Measurements from ENCODE around the gene ABCG1. TPM values are rescaled to one million over a fixed set of nuclear protein-coding genes. Genes with fewer than 3 reads are reported as not detected.

ABCG1 gene
- total RNA-seq, 1 donor = 33.0 TPM

GRCh38 chr21:42269386-42269785 is 50.4 kb downstream of the ABCG1 start:
- H3K4me1 ChIP-seq (ENCODE audit: insufficient read depth, low read length) = peaks cover 31% of the 10 kb centered on the region
- no peaks in the 10 kb centered on the region for H3K9me3 ChIP-seq (ENCODE audit: low read depth, low read length)
- no peak overlapping the region for H3K4me3 ChIP-seq (ENCODE audit: low read length)
- H3K27me3 ChIP-seq (ENCODE audit: insufficient read depth, low read length) = no peaks in the 10 kb centered on the region

- Histone ChIP-seq H3K4me3 (ENCODE audit: low read length) (no peak overlapping the region), H3K27me3 (ENCODE audit: insufficient read depth, low read length) (no peaks in the 10 kb centered on the region), H3K4me1 (ENCODE audit: insufficient read depth, low read length) (peaks cover 31% of the 10 kb centered on the region), H3K9me3 (ENCODE audit: low read depth, low read length) (no peaks in the 10 kb centered on the region)
Measured at GRCh38 chr21:42271065-42271464, 52.1 kb downstream of the ABCG1 start.

- H3K4me1 ChIP-seq (ENCODE audit: insufficient read depth, low read length) = peaks cover 24% of the 10 kb centered on the region
- H3K4me3 ChIP-seq (ENCODE audit: low read length) = no peak overlapping the region
- no peaks in the 10 kb centered on the region for H3K27me3 ChIP-seq (ENCODE audit: insufficient read depth, low read length)
- H3K9me3 ChIP-seq (ENCODE audit: low read depth, low read length) = no peaks in the 10 kb centered on the region
Measured at GRCh38 chr21:42272109-42272962, 53.4 kb downstream of the ABCG1 start.

GRCh38 chr21:42272984-42273600 is 54.2 kb downstream of the ABCG1 start:
- Histone ChIP-seq H3K4me3 (ENCODE audit: low read length) (no peak overlapping the region), H3K27me3 (ENCODE audit: insufficient read depth, low read length) (no peaks in the 10 kb centered on the region), H3K9me3 (ENCODE audit: low read depth, low read length) (no peaks in the 10 kb centered on the region), H3K4me1 (ENCODE audit: insufficient read depth, low read length) (peaks cover 17% of the 10 kb centered on the region)

- Histone ChIP-seq H3K4me1 (ENCODE audit: insufficient read depth, low read length) (no peaks in the 10 kb centered on the region), H3K9me3 (ENCODE audit: low read depth, low read length) (no peaks in the 10 kb centered on the region), H3K4me3 (ENCODE audit: low read length) (no peak overlapping the region), H3K27me3 (ENCODE audit: insufficient read depth, low read length) (no peaks in the 10 kb centered on the region)
Measured at GRCh38 chr21:42276076-42276475, 57.1 kb downstream of the ABCG1 start.

- no peaks in the 10 kb centered on the region for H3K27me3 ChIP-seq (ENCODE audit: insufficient read depth, low read length)
- no peaks in the 10 kb centered on the region for H3K9me3 ChIP-seq (ENCODE audit: low read depth, low read length)
- no peak overlapping the region for H3K4me3 ChIP-seq (ENCODE audit: low read length)
- H3K4me1 ChIP-seq (ENCODE audit: insufficient read depth, low read length) = no peaks in the 10 kb centered on the region
Measured at GRCh38 chr21:42276526-42277154, 57.7 kb downstream of the ABCG1 start.

- Histone ChIP-seq H3K27me3 (ENCODE audit: insufficient read depth, low read length) (no peaks in the 10 kb centered on the region), H3K4me1 (ENCODE audit: insufficient read depth, low read length) (no peaks in the 10 kb centered on the region), H3K4me3 (ENCODE audit: low read length) (no peak overlapping the region), H3K9me3 (ENCODE audit: low read depth, low read length) (no peaks in the 10 kb centered on the region)
Measured at GRCh38 chr21:42277593-42277992, 58.7 kb downstream of the ABCG1 start.

- Histone ChIP-seq H3K4me3 (ENCODE audit: low read length) (no peak overlapping the region), H3K9me3 (ENCODE audit: low read depth, low read length) (no peaks in the 10 kb centered on the region), H3K27me3 (ENCODE audit: insufficient read depth, low read length) (no peaks in the 10 kb centered on the region), H3K4me1 (ENCODE audit: insufficient read depth, low read length) (no peaks in the 10 kb centered on the region)
Measured at GRCh38 chr21:42278451-42279149, 59.7 kb downstream of the ABCG1 start.

GRCh38 chr21:42279341-42279871 is 60.5 kb downstream of the ABCG1 start:
- H3K27me3 ChIP-seq (ENCODE audit: insufficient read depth, low read length) = no peaks in the 10 kb centered on the region
- H3K9me3 ChIP-seq (ENCODE audit: low read depth, low read length) = no peaks in the 10 kb centered on the region
- H3K4me1 ChIP-seq (ENCODE audit: insufficient read depth, low read length) = no peaks in the 10 kb centered on the region
- H3K4me3 ChIP-seq (ENCODE audit: low read length) = no peak overlapping the region

- H3K4me1 ChIP-seq (ENCODE audit: insufficient read depth, low read length) = no peaks in the 10 kb centered on the region
- no peaks in the 10 kb centered on the region for H3K27me3 ChIP-seq (ENCODE audit: insufficient read depth, low read length)
- H3K9me3 ChIP-seq (ENCODE audit: low read depth, low read length) = no peaks in the 10 kb centered on the region
- H3K4me3 ChIP-seq (ENCODE audit: low read length) = no peak overlapping the region
Measured at GRCh38 chr21:42279888-42280287, 60.9 kb downstream of the ABCG1 start.

- H3K27me3 ChIP-seq (ENCODE audit: insufficient read depth, low read length) = no peaks in the 10 kb centered on the region
- no peak overlapping the region for H3K4me3 ChIP-seq (ENCODE audit: low read length)
- H3K9me3 ChIP-seq (ENCODE audit: low read depth, low read length) = no peaks in the 10 kb centered on the region
- H3K4me1 ChIP-seq (ENCODE audit: insufficient read depth, low read length) = no peaks in the 10 kb centered on the region
Measured at GRCh38 chr21:42280356-42281180, 61.6 kb downstream of the ABCG1 start.

GRCh38 chr21:42281181-42281680 is 62.3 kb downstream of the ABCG1 start:
- Histone ChIP-seq H3K27me3 (ENCODE audit: insufficient read depth, low read length) (no peaks in the 10 kb centered on the region), H3K9me3 (ENCODE audit: low read depth, low read length) (no peaks in the 10 kb centered on the region), H3K4me1 (ENCODE audit: insufficient read depth, low read length) (no peaks in the 10 kb centered on the region), H3K4me3 (ENCODE audit: low read length) (no peak overlapping the region)

GRCh38 chr21:42282021-42282420 is 63.1 kb downstream of the ABCG1 start:
- Histone ChIP-seq H3K4me1 (ENCODE audit: insufficient read depth, low read length) (no peaks in the 10 kb centered on the region), H3K9me3 (ENCODE audit: low read depth, low read length) (no peaks in the 10 kb centered on the region), H3K27me3 (ENCODE audit: insufficient read depth, low read length) (no peaks in the 10 kb centered on the region), H3K4me3 (ENCODE audit: low read length) (no peak overlapping the region)

- H3K4me1 ChIP-seq (ENCODE audit: insufficient read depth, low read length) = no peaks in the 10 kb centered on the region
- no peaks in the 10 kb centered on the region for H3K27me3 ChIP-seq (ENCODE audit: insufficient read depth, low read length)
- no peaks in the 10 kb centered on the region for H3K9me3 ChIP-seq (ENCODE audit: low read depth, low read length)
Measured at GRCh38 chr21:42282715-42283114, 63.8 kb downstream of the ABCG1 start.

More at GRCh38 chr21:42282715-42283114, 63.8 kb downstream of the ABCG1 start:
- no peak overlapping the region for H3K4me3 ChIP-seq (ENCODE audit: low read length)

Data from mononuclear cell (primary cell).